ENCODE results near the gene TEX19. TPM values are rescaled to one million over a fixed set of nuclear protein-coding genes. Genes with fewer than 3 reads are reported as not detected.
A peak's percentile ranks its signal among the peaks of the same experiment; 100 is the strongest.

Gene TEX19
- total RNA-seq, 2 experiments from 2014 or later = not detected

DNA sequence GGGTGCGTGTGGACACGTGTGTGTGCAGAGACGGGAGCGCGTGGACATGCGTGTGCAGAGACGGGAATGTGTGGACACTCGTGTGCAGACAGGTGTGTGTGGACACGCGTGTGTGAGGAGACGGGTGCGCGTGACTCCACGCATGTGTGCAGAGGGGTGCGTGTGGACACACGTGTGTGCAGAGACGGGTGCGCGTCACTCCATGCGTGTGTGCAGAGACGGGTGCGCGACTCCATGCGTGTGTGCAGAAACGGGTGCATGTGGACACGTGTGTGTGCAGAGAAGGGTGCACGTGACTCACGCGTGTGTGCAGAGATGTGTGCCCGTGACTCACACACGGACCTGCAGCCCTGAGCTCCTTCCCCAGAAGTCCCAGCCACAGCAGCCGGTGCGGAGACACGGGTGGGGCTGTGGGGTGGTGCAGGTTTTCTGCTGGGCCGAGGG lies 39.4 kb upstream of the TEX19 start:
- Mint-ChIP-seq H3K4me1 (ENCODE audit: low read depth) (peaks cover 26% of the 10 kb centered on the region), H3K27ac (no peak overlapping the region)
- DNase-seq = no peak

DNA sequence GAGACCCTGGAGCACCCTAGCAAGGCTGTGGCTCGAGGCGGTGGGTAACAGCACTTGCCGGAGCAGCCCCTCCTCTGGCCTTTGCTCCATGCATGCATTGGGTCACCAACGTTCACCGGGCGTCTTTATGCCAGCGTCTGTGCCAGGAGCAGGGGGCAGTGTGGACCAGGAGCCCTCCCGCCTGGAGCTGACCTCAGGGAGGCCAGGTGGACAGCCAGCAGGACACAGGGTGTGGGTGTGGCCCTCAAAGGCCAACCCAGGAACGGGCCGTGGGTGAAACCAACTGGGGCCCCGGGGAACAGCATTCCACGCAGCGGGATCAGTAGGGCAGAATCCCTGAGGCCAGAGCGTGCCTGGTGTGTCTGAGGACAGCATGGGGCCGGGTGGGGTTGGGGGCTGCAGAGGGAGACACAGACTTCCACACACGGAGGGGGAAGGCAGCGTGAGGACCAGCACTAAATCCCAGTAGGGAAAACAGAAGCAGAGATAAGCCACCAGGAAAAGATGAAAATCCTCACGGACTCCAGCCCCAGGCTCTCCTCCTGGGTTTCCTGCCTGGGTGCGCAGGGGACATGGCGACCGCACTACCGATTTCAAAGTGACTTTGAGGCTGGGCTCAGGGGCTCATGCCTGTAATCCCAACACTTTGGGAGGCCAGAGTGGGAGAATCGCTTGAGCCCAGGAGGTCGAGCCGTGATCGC lies 38.8 kb upstream of the TEX19 start:
- DNase-seq (no peak), ATAC-seq (no peak)
- TF ChIP-seq, protein P1, sequence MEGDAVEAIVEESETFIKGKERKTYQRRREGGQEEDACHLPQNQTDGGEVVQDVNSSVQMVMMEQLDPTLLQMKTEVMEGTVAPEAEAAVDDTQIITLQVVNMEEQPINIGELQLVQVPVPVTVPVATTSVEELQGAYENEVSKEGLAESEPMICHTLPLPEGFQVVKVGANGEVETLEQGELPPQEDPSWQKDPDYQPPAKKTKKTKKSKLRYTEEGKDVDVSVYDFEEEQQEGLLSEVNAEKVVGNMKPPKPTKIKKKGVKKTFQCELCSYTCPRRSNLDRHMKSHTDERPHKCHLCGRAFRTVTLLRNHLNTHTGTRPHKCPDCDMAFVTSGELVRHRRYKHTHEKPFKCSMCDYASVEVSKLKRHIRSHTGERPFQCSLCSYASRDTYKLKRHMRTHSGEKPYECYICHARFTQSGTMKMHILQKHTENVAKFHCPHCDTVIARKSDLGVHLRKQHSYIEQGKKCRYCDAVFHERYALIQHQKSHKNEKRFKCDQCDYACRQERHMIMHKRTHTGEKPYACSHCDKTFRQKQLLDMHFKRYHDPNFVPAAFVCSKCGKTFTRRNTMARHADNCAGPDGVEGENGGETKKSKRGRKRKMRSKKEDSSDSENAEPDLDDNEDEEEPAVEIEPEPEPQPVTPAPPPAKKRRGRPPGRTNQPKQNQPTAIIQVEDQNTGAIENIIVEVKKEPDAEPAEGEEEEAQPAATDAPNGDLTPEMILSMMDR (IDR thresholded peaks at IDR 0.05) = no peak
- Mint-ChIP-seq H3K4me3 (peak overlapping the region; percentile 47), H3K27ac (peak overlapping the region; percentile 98), H3K9me3 (no peaks in the 10 kb centered on the region), H3K27me3 (no peaks in the 10 kb centered on the region), H3K4me1 (ENCODE audit: low read depth) (peaks cover 32% of the 10 kb centered on the region), H3K36me3 (ENCODE audit: low read depth) (peaks cover 21% of the 10 kb centered on the region)
- POLR2A ChIA-PET = interaction anchor here (0.6 to 4.0 kb wide), 8 partner anchors 11 to 137 kb away, joined by 3 to 22 read pairs (median 8); partner anchors contain the start of gene SECTM1
- intact Hi-C loops (cut with micrococcal nuclease) = loop anchor here (5.0 kb wide), 1 partner anchor 78 kb away; no protein-coding TSS in a partner anchor
- CTCF ChIA-PET = interaction anchor here (0.6 to 3.5 kb wide), 23 partner anchors 8 to 291 kb away, joined by 3 to 68 read pairs (median 3); partner anchors contain the start of gene SLC16A3

More for the DNA sequence above, 39.4 kb upstream of the TEX19 start:
- CTCF ChIA-PET = no interaction called here
- H3K9me3 Mint-ChIP-seq = no peaks in the 10 kb centered on the region
- ATAC-seq = no peak
- intact Hi-C loops (cut with micrococcal nuclease) = loop anchor here (5.0 kb wide), 1 partner anchor 77 kb away; no protein-coding TSS in a partner anchor
- H3K36me3 Mint-ChIP-seq (ENCODE audit: low read depth) = peaks cover 25% of the 10 kb centered on the region
- POLR2A ChIA-PET = interaction anchor here (0.6 to 2.5 kb wide), 3 partner anchors 10 to 138 kb away, joined by 3 to 6 read pairs (median 3); no protein-coding TSS in a partner anchor
- no peaks in the 10 kb centered on the region for H3K27me3 Mint-ChIP-seq
- no peak overlapping the region for H3K4me3 Mint-ChIP-seq
- TF ChIP-seq, protein P1 (IDR thresholded peaks at IDR 0.05) = no peak

DNA sequence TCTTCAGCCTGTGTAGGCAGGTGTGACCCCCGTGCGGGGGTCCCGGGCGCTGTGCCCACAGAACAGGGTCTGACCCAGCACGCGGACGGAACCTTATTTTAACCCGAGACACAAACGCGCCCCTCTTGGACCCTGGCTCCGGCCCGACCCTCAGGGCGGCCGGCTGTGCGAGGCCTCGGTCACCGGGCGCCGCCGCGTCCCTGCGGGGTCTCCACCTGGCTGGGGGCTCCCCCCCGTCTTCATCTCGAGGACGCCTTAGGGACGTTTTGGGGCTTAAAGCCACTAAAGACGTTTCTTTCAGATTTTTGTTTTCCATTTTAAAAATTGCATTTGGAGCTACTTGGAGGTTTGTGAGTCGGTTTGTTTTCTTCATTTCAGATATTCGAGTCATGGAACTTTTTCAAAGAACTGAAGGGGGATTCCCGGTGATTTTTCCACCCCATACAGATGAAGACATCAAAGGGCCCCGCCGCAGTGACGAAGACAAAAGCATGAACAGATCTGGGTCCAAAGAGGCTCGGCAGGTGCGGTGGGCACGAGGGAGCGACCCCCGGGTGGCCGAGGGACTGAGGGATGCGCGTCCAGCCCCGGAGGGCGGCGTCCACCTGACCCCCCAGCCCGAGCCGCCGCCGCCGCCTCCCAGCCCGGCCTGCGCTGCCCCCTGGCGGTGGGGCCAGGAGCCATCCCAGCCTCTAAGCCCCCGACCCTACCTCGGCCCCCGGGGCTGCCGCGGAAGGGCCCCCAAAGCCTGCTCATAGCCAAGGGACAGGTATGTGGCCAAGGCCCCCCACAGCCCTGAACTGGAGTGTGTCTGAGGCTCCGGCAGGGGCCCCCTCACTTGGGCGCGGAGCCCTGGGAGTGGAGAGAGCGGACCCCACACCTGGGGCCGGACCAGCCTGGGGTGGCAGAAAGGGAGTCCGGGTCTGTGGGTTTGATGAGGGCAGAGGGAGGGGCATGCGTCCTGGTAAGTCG lies 37.8 kb upstream of the TEX19 start:
- peak; percentile 96 for DNase-seq
- peak overlapping the region; percentile 98 for H3K27ac Mint-ChIP-seq
- CTCF ChIA-PET = interaction anchor here (0.6 to 3.5 kb wide), 28 partner anchors 9 to 292 kb away, joined by 3 to 68 read pairs (median 4); partner anchors contain the start of genes SECTM1 and SLC16A3
- no peaks in the 10 kb centered on the region for H3K27me3 Mint-ChIP-seq
- intact Hi-C loops (cut with micrococcal nuclease) = loop anchor here (5.0 kb wide), 1 partner anchor 79 kb away; no protein-coding TSS in a partner anchor
- peak; percentile 24 for ATAC-seq
- no peaks in the 10 kb centered on the region for H3K9me3 Mint-ChIP-seq
- POLR2A ChIA-PET = interaction anchor here (0.7 to 4.0 kb wide), 11 partner anchors 11 to 136 kb away, joined by 3 to 22 read pairs (median 6); partner anchors contain the start of genes CSNK1D and SECTM1
- TF ChIP-seq, protein P1 (IDR thresholded peaks at IDR 0.05) = peak; percentile 100
- H3K36me3 Mint-ChIP-seq (ENCODE audit: low read depth) = peaks cover 12% of the 10 kb centered on the region
- H3K4me1 Mint-ChIP-seq (ENCODE audit: low read depth) = peaks cover 32% of the 10 kb centered on the region
- peak overlapping the region; percentile 83 for H3K4me3 Mint-ChIP-seq

DNA sequence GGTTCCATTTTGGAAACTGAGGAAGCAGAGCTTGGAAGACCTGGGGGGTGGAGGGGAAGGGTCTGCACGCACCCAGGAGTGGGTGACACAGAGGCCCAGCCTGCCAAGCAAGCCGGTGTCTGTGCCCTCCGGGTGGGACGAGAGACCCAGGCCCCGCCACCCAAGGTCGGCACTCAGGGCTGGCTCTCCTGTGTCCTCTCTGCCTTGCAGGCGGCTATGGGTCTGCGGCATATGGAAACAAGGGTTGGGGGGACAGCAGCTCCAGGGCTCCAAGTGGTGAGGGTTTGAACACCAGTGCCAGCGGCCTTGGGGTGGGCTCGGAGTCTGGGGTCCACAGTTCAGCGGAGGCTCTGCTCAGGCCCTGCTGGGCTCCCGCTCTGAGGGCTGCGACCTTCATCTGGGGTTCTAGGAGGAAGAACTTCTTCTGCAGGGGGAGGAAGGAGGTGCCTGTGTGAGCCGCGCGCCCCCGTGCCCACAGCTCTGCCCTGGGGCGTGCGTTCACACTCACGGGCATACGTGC lies 37.0 kb upstream of the TEX19 start:
- peak overlapping the region; percentile 98 for H3K27ac Mint-ChIP-seq
- H3K4me3 Mint-ChIP-seq = peak overlapping the region; percentile 83
- H3K36me3 Mint-ChIP-seq (ENCODE audit: low read depth) = peaks cover 5% of the 10 kb centered on the region
- intact Hi-C loops (cut with micrococcal nuclease) = loop anchor here (5.0 kb wide), 1 partner anchor 80 kb away; no protein-coding TSS in a partner anchor
- TF ChIP-seq, protein P1 (IDR thresholded peaks at IDR 0.05) = no peak
- H3K27me3 Mint-ChIP-seq = no peaks in the 10 kb centered on the region
- DNase-seq (peak; percentile 50), ATAC-seq (peak; percentile 12)
- POLR2A ChIA-PET = interaction anchor here (0.7 to 4.0 kb wide), 10 partner anchors 11 to 135 kb away, joined by 3 to 22 read pairs (median 8); partner anchors contain the start of genes CSNK1D and SECTM1
- CTCF ChIA-PET = interaction anchor here (0.6 to 3.5 kb wide), 11 partner anchors 11 to 86 kb away, joined by 3 to 68 read pairs (median 9); partner anchors contain the start of gene SECTM1
- peaks cover 32% of the 10 kb centered on the region for H3K4me1 Mint-ChIP-seq (ENCODE audit: low read depth)
- no peaks in the 10 kb centered on the region for H3K9me3 Mint-ChIP-seq

All from activated CD8-positive, alpha-beta T cell treated with anti-CD3 and anti-CD28 coated beads for 36 hours (primary cell).